HCT116 (cell line): ENCODE data around the gene SMPDL3A.

ENCODE experiments used
- CTCF ChIP-seq, 3 experiments: fragments of 200-600 bp in 1 of 3; sonication (generic) in 1 of 3; IDR thresholded peaks in 2 of 3; conservative IDR thresholded peaks in 1 of 3; 2 replicates each; pipeline ENCODE4 v1.5.1; 2012 to 2017; ENCODE audit warnings: low read depth in 2 of 3, low read length in 2 of 3, antibody characterized with exemption in 1 of 3, borderline replicate concordance in 1 of 3, control low read depth in 1 of 3, mild to moderate bottlenecking in 1 of 3, mixed read lengths in 1 of 3, mixed run types in 1 of 3, moderate library complexity in 1 of 3; ENCODE audit not compliant: insufficient read depth in 1 of 3
- EGR1 ChIP-seq: IDR thresholded peaks from 2 replicates; pipeline ENCODE4 v1.6.1; 2012; ENCODE audit warnings: low read depth
- EZH2phosphoT487 ChIP-seq: fragments of 200-600 bp; IDR thresholded peaks from 2 replicates; pipeline ENCODE4 v1.6.1; 2018; ENCODE audit warnings: antibody characterized with exemption, borderline replicate concordance
- MAX ChIP-seq: IDR thresholded peaks from 2 replicates; pipeline ENCODE4 v1.6.1; 2012
- POLR2A ChIP-seq: IDR thresholded peaks from 2 replicates; pipeline ENCODE4 v1.7.0; 2011; ENCODE audit warnings: borderline replicate concordance; ENCODE audit not compliant: insufficient read depth, insufficient read length; ENCODE audit errors: extremely low read depth
- POLR2AphosphoS5 ChIP-seq: IDR thresholded peaks from 2 replicates; pipeline ENCODE4 v1.6.1; 2011; ENCODE audit warnings: mild to moderate bottlenecking, low read depth, low read length, moderate library complexity
- RAD21 ChIP-seq: IDR thresholded peaks from 2 replicates; pipeline ENCODE4 v1.6.1; 2012; ENCODE audit warnings: low read depth, mild to moderate bottlenecking
- SRF ChIP-seq: IDR thresholded peaks from 2 replicates; pipeline ENCODE4 v1.6.1; 2012; ENCODE audit warnings: low read depth
- YY1 ChIP-seq: IDR thresholded peaks from 2 replicates; pipeline ENCODE4 v1.6.1; 2011; ENCODE audit warnings: low read length, low read depth, moderate library complexity, mild to moderate bottlenecking; ENCODE audit not compliant: insufficient replicate concordance; ENCODE audit errors: extremely low read depth
- ZFX ChIP-seq: fragments of 450-650 bp; IDR thresholded peaks from 2 replicates; pipeline ENCODE4 v1.6.1; 2017
- ZNF274 ChIP-seq: fragments of 200-500 bp; sonication (Bioruptor generic); IDR thresholded peaks from 2 replicates; pipeline ENCODE4 v1.6.1; 2014; ENCODE audit warnings: mild to moderate bottlenecking, low read depth, low read length, inconsistent platforms

GRCh38 chr6:122829456-122829855, 40.4 kb downstream of the SMPDL3A start:
- TF ChIP-seq EZH2phosphoT487 (no peak), ZFX (no peak), POLR2AphosphoS5 (no peak), CTCF (IDR thresholded peaks at IDR 0.05 in 2 of 3, conservative IDR thresholded peaks at IDR 0.05 in 1 of 3; ENCODE audit: borderline replicate concordance in 1 of 3, insufficient read depth in 1 of 3, low read depth in 2 of 3, low read length in 2 of 3) (no peak), YY1 (no peak), MAX (no peak), SRF (no peak), RAD21 (no peak), POLR2A (no peak), EGR1 (no peak), ZNF274 (no peak)
